Measurements from ENCODE around the gene ANKMY1. TPM values are rescaled to one million over a fixed set of nuclear protein-coding genes. Genes with fewer than 3 reads are reported as not detected.

ANKMY1 gene
- total and polyA plus RNA-seq, 2 of the 13 experiments (the other 11 are each of a cell fraction or from before 2014, with no cell fraction given), result 11.7 to 18.8 TPM

DNA sequence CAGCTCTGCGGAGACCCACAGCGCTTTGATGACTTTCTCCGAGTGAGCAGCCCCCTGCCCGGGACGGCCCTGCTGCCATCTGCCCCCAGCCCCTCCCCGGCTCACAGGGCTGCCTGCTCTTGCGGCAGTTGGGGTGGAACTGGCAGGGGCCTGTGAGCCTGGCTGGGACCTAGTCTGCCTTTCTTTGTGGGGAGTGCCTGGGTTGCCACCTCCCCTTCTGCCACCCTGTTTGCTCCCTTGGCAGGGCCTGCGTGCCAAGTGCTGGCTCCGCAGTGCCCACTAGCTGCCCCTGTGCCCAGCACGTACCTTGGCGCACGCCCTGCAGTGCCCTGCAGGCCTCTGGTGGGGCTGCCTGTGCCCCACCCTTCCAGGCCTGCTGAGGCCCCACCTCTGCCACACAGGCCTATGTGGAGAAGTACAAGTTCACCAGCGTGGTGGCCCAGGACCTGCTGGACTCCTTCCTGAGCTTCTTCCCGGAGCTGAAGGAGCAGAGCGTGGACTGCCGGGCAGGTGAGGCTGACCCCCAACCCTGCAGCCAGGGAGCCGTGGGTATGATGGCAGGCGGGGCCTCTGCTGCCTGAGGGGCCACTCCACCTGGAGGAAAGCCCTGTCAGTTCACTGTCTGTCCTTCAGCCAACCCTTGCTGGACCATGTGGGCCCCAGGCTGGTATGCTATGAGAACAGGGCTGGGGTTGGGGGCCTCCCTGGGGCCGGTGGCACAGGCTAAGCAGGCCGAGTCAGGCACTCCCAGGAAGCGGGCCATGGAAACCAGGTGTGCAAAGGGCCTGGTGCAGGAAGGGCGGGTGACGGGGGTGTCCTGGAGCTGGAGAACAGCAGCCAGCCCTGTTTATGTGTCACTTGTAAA lies 17.5 kb upstream of the ANKMY1 start (continued):
- no peak for TF ChIP-seq EEA1 (CRISPR knock-in tag; IDR thresholded peaks at IDR 0.05; ENCODE audit: borderline replicate concordance)
- TF ChIP-seq KLF16 (CRISPR knock-in tag; IDR thresholded peaks at IDR 0.05), result no peak
- no peak for TF ChIP-seq SMARCE1 (IDR thresholded peaks at IDR 0.05; ENCODE audit: borderline replicate concordance)
- TF ChIP-seq, protein P1, sequence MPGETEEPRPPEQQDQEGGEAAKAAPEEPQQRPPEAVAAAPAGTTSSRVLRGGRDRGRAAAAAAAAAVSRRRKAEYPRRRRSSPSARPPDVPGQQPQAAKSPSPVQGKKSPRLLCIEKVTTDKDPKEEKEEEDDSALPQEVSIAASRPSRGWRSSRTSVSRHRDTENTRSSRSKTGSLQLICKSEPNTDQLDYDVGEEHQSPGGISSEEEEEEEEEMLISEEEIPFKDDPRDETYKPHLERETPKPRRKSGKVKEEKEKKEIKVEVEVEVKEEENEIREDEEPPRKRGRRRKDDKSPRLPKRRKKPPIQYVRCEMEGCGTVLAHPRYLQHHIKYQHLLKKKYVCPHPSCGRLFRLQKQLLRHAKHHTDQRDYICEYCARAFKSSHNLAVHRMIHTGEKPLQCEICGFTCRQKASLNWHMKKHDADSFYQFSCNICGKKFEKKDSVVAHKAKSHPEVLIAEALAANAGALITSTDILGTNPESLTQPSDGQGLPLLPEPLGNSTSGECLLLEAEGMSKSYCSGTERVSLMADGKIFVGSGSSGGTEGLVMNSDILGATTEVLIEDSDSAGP (CRISPR knock-in tag; IDR thresholded peaks at IDR 0.05; ENCODE audit: borderline replicate concordance), result peak; percentile 41; the same call in 1 of the 2 replicates
- 0 out of 2 replicates have a peak, but pooled peaks have one; percentile 23 for TF ChIP-seq ZNF891 (CRISPR knock-in tag; IDR thresholded peaks at IDR 0.05)
- no peak for TF ChIP-seq ZNF383 (CRISPR knock-in tag; IDR thresholded peaks at IDR 0.05; ENCODE audit: borderline replicate concordance)
- TF ChIP-seq ATRX (CRISPR knock-in tag; IDR thresholded peaks at IDR 0.05; ENCODE audit: borderline replicate concordance), result no peak
- 0 out of 2 replicates have a peak, but pooled peaks have one; percentile 70 for TF ChIP-seq HNRNPL (IDR thresholded peaks at IDR 0.05; ENCODE audit: low read depth, low read length)
- TF ChIP-seq, protein P2, sequence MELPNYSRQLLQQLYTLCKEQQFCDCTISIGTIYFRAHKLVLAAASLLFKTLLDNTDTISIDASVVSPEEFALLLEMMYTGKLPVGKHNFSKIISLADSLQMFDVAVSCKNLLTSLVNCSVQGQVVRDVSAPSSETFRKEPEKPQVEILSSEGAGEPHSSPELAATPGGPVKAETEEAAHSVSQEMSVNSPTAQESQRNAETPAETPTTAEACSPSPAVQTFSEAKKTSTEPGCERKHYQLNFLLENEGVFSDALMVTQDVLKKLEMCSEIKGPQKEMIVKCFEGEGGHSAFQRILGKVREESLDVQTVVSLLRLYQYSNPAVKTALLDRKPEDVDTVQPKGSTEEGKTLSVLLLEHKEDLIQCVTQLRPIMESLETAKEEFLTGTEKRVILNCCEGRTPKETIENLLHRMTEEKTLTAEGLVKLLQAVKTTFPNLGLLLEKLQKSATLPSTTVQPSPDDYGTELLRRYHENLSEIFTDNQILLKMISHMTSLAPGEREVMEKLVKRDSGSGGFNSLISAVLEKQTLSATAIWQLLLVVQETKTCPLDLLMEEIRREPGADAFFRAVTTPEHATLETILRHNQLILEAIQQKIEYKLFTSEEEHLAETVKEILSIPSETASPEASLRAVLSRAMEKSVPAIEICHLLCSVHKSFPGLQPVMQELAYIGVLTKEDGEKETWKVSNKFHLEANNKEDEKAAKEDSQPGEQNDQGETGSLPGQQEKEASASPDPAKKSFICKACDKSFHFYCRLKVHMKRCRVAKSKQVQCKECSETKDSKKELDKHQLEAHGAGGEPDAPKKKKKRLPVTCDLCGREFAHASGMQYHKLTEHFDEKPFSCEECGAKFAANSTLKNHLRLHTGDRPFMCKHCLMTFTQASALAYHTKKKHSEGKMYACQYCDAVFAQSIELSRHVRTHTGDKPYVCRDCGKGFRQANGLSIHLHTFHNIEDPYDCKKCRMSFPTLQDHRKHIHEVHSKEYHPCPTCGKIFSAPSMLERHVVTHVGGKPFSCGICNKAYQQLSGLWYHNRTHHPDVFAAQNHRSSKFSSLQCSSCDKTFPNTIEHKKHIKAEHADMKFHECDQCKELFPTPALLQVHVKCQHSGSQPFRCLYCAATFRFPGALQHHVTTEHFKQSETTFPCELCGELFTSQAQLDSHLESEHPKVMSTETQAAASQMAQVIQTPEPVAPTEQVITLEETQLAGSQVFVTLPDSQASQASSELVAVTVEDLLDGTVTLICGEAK (IDR thresholded peaks at IDR 0.05), result no peak
- TF ChIP-seq, protein P2 (CRISPR knock-in tag; IDR thresholded peaks at IDR 0.05), result 0 out of 2 replicates have a peak, but pooled peaks have one; percentile 7
- no peak for TF ChIP-seq ZNF496 (CRISPR knock-in tag; IDR thresholded peaks at IDR 0.05; ENCODE audit: insufficient replicate concordance)
- no peak for TF ChIP-seq SMAD1 (CRISPR knock-in tag; IDR thresholded peaks at IDR 0.05; ENCODE audit: borderline replicate concordance, low read depth)

All from HepG2 (cell line).